HG03175 (cell line): Measurements from ENCODE around the gene GATA1.
"Not testable (repeated sequence)": the region's sequence is repeated elsewhere in the genome, so short reads cannot be mapped to it uniquely, and the experiment has no call there.

Source experiments
- ATAC-seq: cut with Tn5 transposase; IDR thresholded peaks from one replicate; pipeline ENCODE4 v1.9.1; 2021; ENCODE audit warnings: mild to moderate bottlenecking, moderate library complexity; ENCODE audit not compliant: unreplicated experiment

Gene GATA1

GRCh38 chrX:48806081-48806480, 19.7 kb downstream of the GATA1 start:
- no peak for ATAC-seq

DNA sequence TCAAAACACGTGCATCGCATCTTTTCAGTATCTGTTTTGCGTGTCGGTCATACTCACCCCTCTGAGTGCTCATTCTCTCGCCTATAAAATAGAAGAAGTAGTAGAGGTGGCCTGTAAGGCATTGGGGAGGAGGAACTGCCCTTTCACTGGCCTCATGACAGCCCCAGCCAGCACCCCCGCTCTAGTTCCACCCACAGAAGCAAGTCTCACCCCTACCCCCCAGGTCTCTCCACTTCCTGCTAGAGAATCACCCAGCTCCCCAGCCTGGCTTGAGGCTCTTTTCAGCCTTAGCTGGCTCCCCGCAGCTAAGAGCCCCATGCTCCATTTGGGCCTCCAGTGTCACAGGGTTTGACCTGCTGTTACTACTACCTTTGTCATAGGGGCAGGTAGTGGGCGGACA, 27.3 kb downstream of the GATA1 start:
- no peak for ATAC-seq

GRCh38 chrX:48814722-48815121, 28.3 kb downstream of the GATA1 start:
- ATAC-seq: no peak

DNA sequence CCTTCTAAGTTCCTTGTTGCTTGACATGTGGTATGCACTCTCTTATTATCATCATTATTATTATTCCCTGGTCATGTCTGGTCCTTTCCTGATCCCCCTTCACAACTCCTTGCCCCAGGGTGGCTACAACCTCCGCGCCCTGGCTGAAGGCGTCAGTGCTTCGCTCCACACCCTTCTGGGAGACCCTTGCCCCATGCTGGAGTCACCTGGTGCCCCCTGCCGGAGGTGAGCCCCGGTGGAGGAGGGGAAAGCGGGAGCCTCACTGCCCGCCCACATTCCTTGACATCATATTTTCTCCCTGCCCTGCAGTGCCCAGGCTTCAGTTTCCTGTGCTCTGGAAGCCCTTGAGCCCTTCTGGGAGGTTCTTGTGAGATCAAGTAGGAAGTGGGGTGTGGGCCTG, 28.9 kb downstream of the GATA1 start:
- no peak for ATAC-seq

DNA sequence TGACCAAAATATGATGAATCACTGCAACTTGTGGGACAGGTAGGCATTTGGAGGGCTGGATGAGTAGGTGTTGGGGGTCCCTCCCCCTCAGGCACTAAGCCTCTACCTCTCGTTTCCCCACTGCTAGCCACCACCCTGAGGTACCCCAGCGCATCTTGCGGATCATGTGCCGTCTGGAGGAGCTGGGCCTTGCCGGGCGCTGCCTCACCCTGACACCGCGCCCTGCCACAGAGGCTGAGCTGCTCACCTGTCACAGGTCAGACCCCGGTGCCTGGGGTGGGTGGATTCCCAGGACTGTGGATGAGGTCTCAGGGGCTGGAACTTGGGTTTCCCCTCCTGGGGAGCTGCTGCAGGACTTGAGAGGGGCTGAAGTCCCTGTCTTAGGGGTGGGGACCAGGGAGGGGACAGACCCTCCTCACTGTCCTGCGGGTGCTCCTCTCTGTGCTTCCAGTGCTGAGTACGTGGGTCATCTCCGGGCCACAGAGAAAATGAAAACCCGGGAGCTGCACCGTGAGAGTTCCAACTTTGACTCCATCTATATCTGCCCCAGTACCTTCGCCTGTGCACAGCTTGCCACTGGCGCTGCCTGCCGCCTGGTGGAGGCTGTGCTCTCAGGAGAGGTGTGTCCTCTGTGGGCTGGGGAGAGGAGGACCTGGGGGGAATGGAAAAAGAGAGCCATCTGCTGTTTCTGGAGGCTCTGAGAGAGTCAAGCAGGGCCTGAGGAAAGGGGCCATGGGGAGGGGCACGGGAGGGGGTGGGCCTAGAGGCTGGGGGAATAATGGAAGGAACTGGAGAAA, 29.8 kb downstream of the GATA1 start:
- no peak for ATAC-seq

- no peak for ATAC-seq
Observed at GRCh38 chrX:48818098-48818497, 31.7 kb downstream of the GATA1 start.

DNA sequence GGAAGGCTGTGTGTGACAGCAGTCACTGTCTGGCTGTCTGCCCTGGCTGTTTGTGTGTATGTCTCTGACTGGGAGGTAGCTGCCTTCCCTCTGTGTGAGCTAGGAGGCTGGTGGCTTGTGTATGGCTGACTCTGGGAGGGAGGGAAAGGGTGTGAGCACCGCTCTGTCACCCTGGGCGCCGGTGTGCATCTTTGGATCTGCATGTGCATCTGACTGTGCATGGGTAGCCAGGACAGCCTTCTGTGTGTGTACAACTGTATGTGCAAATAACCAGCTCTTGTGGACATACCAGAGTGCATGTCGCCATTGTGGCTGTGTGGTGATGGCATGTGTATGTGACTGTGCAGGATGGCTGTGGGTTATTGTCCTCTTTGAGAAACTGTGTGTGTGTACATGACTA, 32.5 kb downstream of the GATA1 start:
- no peak for ATAC-seq

GRCh38 chrX:48819394-48819793, 33.0 kb downstream of the GATA1 start:
- ATAC-seq: not testable (repeated sequence)

DNA sequence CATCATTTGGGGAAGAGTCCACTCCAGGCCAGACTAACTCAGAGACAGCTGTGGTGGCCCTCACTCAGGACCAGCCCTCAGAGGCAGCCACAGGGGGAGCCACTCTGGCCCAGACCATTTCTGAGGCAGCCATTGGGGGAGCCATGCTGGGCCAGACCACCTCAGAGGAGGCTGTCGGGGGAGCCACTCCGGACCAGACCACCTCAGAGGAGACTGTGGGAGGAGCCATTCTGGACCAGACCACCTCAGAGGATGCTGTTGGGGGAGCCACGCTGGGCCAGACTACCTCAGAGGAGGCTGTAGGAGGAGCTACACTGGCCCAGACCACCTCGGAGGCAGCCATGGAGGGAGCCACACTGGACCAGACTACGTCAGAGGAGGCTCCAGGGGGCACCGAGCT, 36.7 kb downstream of the GATA1 start:
- no peak for ATAC-seq

DNA sequence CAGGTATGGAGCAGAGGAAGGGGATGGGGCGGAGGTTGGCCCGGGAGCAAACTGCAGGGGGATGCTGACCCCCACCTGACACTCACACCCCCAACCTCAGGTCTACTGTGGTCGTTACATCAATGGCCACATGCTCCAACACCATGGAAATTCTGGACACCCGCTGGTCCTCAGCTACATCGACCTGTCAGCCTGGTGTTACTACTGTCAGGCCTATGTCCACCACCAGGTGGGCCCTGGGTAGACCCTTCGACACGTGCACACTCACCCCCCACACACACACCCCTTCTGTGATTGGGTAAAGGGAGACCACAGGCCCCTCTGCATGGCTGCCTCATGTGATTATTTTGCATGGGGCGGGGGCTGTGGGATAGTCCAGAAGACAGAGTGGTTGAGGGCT, 37.7 kb downstream of the GATA1 start:
- ATAC-seq: no peak

GRCh38 chrX:48826135-48826875, 39.9 kb downstream of the GATA1 start, which contains the start of gene ERAS:
TSS of gene ERAS (plus strand) at chrX:48826513. CDS start at chrX:48829124, 2,611 bp downstream.
- no peak for ATAC-seq

GRCh38 chrX:48826876-48827653, 40.7 kb downstream of the GATA1 start:
- no peak for ATAC-seq

GRCh38 chrX:48827654-48827968, 41.2 kb downstream of the GATA1 start:
- no peak for ATAC-seq

DNA sequence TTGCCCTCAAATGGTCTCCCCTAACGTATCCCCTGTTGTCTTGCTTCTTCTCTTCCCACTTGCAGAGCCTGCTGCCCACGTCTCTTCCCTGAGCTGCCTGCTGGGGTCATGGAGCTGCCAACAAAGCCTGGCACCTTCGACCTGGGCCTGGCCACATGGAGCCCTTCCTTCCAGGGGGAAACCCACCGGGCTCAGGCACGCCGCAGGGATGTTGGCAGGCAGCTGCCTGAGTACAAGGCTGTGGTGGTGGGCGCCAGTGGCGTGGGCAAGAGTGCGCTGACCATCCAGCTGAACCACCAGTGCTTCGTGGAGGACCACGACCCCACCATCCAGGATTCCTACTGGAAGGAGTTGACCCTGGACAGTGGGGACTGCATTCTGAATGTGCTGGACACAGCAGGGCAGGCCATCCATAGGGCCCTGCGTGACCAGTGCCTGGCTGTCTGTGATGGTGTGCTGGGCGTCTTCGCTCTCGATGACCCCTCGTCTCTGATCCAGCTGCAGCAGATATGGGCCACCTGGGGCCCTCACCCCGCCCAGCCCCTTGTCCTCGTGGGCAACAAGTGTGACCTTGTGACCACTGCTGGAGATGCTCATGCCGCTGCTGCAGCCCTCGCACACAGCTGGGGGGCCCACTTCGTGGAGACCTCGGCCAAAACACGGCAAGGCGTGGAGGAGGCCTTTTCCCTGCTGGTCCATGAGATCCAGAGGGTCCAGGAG, 42.8 kb downstream of the GATA1 start:
- no peak for ATAC-seq

GRCh38 chrX:48831136-48831908, 44.9 kb downstream of the GATA1 start:
- ATAC-seq: no peak

DNA sequence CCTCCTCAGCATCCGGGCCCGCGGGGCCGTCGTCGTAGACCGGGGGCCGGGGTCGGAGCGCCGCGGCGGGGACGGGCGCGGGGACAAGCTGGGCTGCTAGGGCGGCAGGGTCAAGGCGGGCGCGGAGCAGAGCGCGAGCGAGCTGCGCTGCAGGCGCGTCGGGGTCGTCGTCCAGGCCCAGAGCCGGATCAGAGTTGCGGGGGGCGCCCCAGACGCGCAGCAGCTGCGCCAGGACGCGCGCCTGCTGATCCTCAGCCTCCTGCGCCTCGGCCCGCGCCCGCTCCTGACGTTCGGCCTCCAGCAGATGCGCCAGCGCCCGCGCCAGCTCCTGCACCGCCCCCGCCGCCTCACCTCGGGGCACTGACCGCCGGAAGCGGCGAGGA, 45.5 kb downstream of the GATA1 start:
- ATAC-seq: no peak

- ATAC-seq: no peak
Observed at GRCh38 chrX:48833542-48834138, 47.2 kb downstream of the GATA1 start.

GRCh38 chrX:48834383-48834709, 48.0 kb downstream of the GATA1 start:
- no peak for ATAC-seq

DNA sequence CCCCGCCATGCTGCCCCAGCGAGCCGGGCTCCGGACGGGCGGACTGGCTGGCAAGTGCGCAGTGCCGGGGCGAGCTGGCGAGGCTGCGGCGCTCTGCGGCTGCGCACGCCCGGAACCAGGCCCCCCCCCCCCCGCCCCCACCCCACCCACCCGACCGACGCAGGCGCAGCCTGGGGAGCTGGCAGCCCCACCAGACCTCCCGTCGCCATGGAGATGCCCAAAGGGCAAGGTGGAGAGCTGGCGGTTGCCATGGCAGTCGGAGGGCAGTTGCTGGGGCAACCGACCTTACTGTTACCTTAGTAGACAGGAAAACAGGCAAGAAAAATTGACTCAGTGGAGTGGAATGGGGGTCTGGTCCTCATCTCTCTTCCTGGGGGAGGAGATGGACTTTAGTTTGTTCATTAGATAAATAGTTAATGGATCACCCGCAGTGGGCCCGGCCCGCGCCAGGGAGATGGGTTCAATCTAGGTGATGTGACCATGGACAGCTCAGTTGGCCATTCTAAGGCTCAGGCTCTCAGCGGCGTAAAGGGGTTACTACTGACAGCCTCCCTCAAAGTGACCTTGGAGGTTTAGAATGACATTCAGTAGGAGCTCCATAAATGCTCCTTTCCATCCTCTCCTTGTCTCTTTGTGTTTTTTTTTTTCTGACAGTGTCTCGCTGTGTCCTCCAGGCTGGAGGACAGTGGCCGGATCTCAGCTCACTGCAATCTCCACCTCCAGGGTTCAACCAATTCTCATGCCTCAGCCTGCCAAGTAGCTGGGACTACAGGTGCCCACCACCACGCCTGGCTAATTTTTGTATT, 49.3 kb downstream of the GATA1 start, which contains the start of gene PCSK1N:
PCSK1N (minus strand) TSS at position 87 of the 806 bp plus-strand sequence; CDS start at position 9, 78 bp downstream.
- ATAC-seq: no peak
